GM19455 (cell line): Measurements from ENCODE around the gene DAZ4.
"Not testable (repeated sequence)": the region's sequence is repeated elsewhere in the genome, so short reads cannot be mapped to it uniquely, and the experiment has no call there.

Source experiments
- ATAC-seq: cut with Tn5 transposase; IDR thresholded peaks from one replicate; pipeline ENCODE4 v1.9.1; 2021; ENCODE audit not compliant: unreplicated experiment

DAZ4 gene, protein sequence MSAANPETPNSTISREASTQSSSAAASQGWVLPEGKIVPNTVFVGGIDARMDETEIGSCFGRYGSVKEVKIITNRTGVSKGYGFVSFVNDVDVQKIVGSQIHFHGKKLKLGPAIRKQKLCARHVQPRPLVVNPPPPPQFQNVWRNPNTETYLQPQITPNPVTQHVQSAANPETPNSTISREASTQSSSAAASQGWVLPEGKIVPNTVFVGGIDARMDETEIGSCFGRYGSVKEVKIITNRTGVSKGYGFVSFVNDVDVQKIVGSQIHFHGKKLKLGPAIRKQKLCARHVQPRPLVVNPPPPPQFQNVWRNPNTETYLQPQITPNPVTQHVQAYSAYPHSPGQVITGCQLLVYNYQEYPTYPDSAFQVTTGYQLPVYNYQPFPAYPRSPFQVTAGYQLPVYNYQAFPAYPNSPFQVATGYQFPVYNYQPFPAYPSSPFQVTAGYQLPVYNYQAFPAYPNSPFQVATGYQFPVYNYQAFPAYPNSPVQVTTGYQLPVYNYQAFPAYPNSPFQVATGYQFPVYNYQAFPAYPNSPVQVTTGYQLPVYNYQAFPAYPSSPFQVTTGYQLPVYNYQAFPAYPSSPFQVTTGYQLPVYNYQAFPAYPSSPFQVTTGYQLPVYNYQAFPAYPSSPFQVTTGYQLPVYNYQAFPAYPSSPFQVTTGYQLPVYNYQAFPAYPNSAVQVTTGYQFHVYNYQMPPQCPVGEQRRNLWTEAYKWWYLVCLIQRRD

DNA sequence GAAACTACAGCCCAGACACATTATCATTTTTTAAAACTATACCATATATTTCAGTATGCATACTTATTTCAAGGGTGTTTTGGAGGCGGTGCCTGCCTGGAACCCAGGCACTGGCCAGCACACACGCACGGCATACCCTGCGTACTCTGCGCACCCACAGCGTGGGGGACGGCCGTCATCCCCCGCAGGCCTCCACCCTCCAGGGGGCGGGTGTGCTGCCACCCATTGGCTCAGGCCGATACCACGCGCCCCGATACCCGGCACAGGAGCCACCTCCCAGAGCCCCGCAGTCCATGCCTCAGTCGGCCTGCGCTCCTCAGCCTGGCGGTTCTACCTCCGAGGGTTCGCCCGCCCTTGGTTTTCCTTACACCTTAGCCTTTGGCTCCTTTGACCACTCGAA is at the start of gene DAZ4:
Gene DAZ4 (plus strand): TSS at position 301 of the 400 bp plus-strand sequence. CDS start 208 bp downstream, outside the sequence.
- ATAC-seq: not testable (repeated sequence)

DNA sequence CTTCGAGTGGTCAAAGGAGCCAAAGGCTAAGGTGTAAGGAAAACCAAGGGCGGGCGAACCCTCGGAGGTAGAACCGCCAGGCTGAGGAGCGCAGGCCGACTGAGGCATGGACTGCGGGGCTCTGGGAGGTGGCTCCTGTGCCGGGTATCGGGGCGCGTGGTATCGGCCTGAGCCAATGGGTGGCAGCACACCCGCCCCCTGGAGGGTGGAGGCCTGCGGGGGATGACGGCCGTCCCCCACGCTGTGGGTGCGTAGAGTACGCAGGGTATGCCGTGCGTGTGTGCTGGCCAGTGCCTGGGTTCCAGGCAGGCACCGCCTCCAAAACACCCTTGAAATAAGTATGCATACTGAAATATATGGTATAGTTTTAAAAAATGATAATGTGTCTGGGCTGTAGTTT is 20.4 kb upstream of the DAZ4 start, which contains the start of gene DAZ3:
Gene DAZ3 (minus strand): TSS at position 101 of the 400 bp plus-strand sequence. CDS start 208 bp downstream, outside the sequence.
- not testable (repeated sequence) for ATAC-seq

DNA sequence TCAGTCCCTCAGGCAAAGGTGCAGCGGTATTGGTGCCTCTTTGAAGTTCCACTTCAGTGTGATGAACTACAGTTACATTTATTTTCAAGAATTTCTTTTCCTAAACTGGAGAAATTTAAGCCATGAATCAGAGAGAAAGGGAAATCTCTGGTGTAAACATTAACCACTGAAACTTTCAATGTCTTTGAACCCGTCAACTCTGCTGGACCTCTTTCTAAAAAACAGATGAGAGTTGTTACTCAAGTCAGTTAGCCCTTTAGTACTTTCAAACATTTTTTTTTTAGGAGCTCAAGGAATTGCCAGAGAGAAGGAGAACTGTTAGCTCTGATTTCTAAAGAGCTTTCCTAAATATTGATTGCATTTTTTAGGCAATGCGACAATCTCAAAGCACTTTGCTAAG is 11.9 kb upstream of the DAZ4 start:
- ATAC-seq: not testable (repeated sequence)

DNA sequence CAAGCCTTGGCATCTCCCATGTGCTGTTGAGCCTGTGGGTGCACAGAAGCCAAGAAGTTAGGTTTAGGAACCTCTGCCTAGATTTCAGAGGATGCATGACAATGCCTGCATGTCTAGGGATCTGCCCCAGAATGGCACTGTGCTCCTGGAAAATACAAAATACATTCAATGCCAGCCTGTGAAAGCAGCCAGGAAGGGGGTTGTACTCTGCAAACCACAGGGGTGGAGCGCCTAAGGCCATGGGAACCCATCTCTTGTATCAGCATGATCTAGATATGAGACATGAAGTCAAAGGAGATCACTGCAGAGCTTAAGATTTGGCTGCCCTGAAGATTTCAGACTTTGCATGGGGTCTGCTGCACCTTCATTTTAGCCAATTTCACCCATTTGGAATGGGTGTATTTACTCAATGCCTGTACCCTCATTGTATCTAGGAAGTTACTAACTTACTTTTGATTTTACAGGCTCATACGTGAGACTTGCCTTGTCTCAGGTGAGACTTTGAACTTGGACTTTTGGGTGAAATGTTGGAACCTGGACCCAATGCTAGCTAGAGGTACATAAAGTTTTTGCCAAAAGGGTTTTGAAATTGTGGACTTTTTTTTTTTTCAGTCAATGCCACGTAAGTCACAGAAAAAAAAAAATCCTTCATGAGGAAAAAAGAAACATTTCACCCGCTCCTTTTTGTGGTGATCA is 9.4 kb upstream of the DAZ4 start:
- ATAC-seq: not testable (repeated sequence)

DNA sequence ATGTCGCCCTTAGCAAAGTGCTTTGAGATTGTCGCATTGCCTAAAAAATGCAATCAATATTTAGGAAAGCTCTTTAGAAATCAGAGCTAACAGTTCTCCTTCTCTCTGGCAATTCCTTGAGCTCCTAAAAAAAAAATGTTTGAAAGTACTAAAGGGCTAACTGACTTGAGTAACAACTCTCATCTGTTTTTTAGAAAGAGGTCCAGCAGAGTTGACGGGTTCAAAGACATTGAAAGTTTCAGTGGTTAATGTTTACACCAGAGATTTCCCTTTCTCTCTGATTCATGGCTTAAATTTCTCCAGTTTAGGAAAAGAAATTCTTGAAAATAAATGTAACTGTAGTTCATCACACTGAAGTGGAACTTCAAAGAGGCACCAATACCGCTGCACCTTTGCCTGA is 8.7 kb upstream of the DAZ4 start:
- not testable (repeated sequence) for ATAC-seq
